Lower lobe of right lung (tissue), 2 donors: Measurements from ENCODE around the gene PHYKPL. TPM values are rescaled to one million over a fixed set of nuclear protein-coding genes. Genes with fewer than 3 reads are reported as not detected.

Experiments
- ATAC-seq, 2 donors: fragments of 200-7000 bp; cut with Tn5 transposase; one replicate each; pipeline ENCODE4 v1.9.1; 2020 to 2022; ENCODE audit warnings: mild to moderate bottlenecking in 2 of 2, moderate library complexity in 2 of 2
- DNase-seq: peaks from one replicate; pipeline ENCODE4 v3.0.0-alpha.2; 2020
- H3K27ac ChIP-seq: fragments of 200-600 bp; one replicate; pipeline ENCODE4 v1.8.0; 2022
- H3K27me3 ChIP-seq: fragments of 200-600 bp; one replicate; pipeline ENCODE4 v1.8.0; 2022; ENCODE audit warnings: low read depth
- H3K36me3 ChIP-seq: fragments of 200-600 bp; one replicate; pipeline ENCODE4 v1.8.0; 2022; ENCODE audit warnings: mild to moderate bottlenecking
- H3K4me1 ChIP-seq: fragments of 200-600 bp; one replicate; pipeline ENCODE4 v1.8.0; 2022
- H3K4me3 ChIP-seq: fragments of 200-600 bp; one replicate; pipeline ENCODE4 v1.8.0; 2022; ENCODE audit warnings: mild to moderate bottlenecking
- H3K9me3 ChIP-seq: fragments of 200-600 bp; one replicate; pipeline ENCODE4 v1.8.0; 2022
- intact Hi-C: fragments of 100-400 bp; cut with DNase I; formaldehyde crosslinking; loops from one replicate; pipeline ENCODE4 v1.11.0; 2022
- total RNA-seq: library from RNA; stranded (reverse); fragmentation: NEBNext Ultra II Directional; extraction: Animal tissue kit (Norgen Biotek cat#: 25700); gene quantifications from one replicate; pipeline ENCODE4 v1.2.1, GENCODE V29; 2021
- TF ChIP-seq, protein P1 (sequence below): fragments of 200-600 bp; IDR thresholded peaks from one replicate; pipeline ENCODE4 v1.8.0; 2022; ENCODE audit warnings: antibody characterized with exemption, mild to moderate bottlenecking
- donor health status: DM: no; HTN: yes; CAD: no; lungs with severe emphysema.

PHYKPL gene
- total RNA-seq, 1 donor from 2014 or later = 101 TPM

DNA sequence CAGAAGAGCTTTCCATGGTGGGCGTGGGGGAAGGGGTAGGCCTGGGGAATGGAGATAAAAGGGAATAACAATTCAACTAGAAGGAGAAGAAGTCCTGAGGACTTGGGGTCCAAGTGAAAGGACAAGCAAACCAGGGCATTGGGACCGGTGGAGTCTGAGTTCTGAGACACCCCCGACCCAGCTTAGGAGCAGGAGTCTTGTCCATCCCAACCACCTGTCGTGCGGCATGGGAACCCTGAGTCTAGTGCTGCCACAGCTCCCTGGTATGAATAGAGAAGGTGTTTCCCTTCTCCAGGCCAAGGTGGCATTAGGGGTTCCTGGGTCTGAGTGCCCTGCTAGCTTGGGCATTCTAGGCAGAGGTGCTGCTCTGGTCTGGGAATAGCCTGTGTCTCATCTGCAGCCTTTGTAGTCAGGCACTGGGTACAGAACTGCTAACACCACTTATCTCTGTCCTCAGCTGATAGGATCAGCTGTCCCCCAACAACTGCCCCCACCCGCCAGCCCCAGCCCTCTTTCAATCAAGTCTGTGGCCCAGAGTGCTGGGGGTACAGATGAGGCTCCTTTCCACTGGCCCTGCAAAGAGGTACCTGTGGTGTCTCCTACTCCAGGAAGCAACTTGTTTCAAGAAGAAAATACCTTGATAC is 18.3 kb downstream of the PHYKPL start:
- H3K27me3 ChIP-seq = no peaks in the 10 kb centered on the region
- H3K27ac ChIP-seq = no peak overlapping the region
- H3K4me1 ChIP-seq = peaks cover 13% of the 10 kb centered on the region
- intact Hi-C loops = no loop called here
- no peaks in the 10 kb centered on the region for H3K9me3 ChIP-seq
- ATAC-seq (no peak), DNase-seq (peak; percentile 16)
- peaks cover 83% of the 10 kb centered on the region for H3K36me3 ChIP-seq
- TF ChIP-seq, protein P1, sequence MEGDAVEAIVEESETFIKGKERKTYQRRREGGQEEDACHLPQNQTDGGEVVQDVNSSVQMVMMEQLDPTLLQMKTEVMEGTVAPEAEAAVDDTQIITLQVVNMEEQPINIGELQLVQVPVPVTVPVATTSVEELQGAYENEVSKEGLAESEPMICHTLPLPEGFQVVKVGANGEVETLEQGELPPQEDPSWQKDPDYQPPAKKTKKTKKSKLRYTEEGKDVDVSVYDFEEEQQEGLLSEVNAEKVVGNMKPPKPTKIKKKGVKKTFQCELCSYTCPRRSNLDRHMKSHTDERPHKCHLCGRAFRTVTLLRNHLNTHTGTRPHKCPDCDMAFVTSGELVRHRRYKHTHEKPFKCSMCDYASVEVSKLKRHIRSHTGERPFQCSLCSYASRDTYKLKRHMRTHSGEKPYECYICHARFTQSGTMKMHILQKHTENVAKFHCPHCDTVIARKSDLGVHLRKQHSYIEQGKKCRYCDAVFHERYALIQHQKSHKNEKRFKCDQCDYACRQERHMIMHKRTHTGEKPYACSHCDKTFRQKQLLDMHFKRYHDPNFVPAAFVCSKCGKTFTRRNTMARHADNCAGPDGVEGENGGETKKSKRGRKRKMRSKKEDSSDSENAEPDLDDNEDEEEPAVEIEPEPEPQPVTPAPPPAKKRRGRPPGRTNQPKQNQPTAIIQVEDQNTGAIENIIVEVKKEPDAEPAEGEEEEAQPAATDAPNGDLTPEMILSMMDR = no peak
- H3K4me3 ChIP-seq = no peak overlapping the region

DNA sequence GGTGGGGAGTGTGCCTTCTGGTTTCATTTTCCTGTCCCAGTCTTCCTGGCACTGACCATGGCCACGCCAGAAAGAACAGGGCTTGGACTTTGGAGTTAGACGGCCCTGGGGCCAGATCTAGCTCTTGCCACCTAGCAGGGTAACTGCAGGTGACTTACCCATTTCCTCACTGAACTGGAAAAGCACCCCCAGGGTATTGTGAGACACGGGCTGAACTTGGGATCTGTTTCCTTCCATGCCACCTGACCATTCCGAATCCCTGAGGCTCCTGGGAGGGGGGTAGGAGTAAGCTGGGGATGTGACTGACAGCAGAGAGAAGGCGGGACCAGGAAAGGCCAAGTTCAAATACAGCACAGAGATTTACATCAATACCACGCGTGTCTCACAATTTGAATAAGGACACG is 18.9 kb downstream of the PHYKPL start:
- H3K4me3 ChIP-seq = no peak overlapping the region
- TF ChIP-seq, protein P1 = no peak
- H3K9me3 ChIP-seq = no peaks in the 10 kb centered on the region
- no peaks in the 10 kb centered on the region for H3K27me3 ChIP-seq
- H3K27ac ChIP-seq = no peak overlapping the region
- intact Hi-C loops = no loop called here
- ATAC-seq (no peak), DNase-seq (peak; percentile 14)
- peaks cover 85% of the 10 kb centered on the region for H3K36me3 ChIP-seq
- peaks cover 13% of the 10 kb centered on the region for H3K4me1 ChIP-seq

DNA sequence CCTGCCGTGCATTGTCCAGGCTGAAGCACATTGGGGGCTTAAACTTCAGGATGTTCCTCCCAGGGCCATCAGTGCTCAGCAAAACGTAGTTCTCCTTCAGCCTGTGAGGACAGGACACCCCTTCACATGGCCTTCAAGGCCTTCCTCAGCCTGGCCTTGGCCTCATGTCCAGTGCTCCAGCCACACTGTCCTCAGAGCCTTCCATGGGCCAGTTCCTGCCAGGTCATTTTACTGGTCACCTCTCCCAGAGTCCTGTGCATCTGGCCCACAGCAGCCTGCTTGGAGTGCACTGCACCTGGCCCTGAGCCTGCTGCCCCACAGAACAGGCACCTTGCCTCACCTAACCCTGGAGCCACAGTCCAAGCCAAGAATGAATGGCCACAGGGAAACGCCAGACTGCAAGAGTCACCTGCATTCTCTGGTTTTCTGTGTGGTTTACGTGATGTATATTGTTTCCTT is 19.6 kb downstream of the PHYKPL start:
- Histone ChIP-seq H3K27ac (no peak overlapping the region), H3K4me1 (peaks cover 15% of the 10 kb centered on the region)

DNA sequence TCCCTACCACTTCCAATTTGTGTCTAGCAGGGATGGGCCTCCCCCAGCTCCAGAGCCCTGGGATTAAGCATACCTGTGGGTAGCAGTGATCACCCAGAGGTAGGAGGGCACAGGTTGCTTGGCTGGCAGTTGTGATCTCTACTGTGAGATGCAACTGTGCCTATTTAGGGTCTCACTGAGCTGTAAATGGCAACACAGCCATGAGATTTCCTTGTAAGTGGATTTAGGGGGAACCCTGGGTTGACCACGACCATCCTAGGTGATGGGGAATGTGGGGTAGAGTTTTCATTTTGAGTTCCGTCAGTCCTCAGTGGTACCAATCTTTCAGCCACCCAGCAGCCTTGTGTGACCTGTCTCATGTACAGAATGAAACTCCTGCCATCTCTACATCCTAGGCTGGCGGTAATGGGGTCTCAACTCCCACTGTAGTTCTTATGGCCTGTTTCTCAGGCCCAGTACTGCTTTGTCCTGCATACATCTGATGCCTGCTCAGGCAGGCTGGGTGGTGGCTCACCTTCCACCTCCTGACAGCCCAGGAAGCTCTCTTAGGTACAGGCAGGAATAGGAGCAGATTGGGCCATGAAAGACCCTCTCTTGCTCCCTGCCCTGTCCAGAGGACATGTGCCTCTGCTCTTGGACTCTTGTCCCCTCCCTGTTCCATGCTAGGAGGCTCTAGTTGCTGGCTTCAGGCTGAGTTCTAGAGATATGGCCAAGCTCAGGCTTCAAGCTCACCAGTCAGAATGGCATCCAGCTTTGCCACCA is 20.2 kb downstream of the PHYKPL start:
- Histone ChIP-seq H3K36me3 (peaks cover 98% of the 10 kb centered on the region), H3K27ac (no peak overlapping the region), H3K9me3 (no peaks in the 10 kb centered on the region), H3K4me3 (no peak overlapping the region), H3K27me3 (no peaks in the 10 kb centered on the region), H3K4me1 (peaks cover 21% of the 10 kb centered on the region)
- no peak for DNase-seq
- ATAC-seq = no peak
- TF ChIP-seq, protein P1 = no peak
- intact Hi-C loops = no loop called here

More for the DNA sequence above, 19.6 kb downstream of the PHYKPL start:
- peak; percentile 10 for DNase-seq
- TF ChIP-seq, protein P1 = no peak
- Histone ChIP-seq H3K9me3 (no peaks in the 10 kb centered on the region), H3K36me3 (peaks cover 92% of the 10 kb centered on the region), H3K4me3 (no peak overlapping the region), H3K27me3 (no peaks in the 10 kb centered on the region)
- intact Hi-C loops = no loop called here
- no peak for ATAC-seq

DNA sequence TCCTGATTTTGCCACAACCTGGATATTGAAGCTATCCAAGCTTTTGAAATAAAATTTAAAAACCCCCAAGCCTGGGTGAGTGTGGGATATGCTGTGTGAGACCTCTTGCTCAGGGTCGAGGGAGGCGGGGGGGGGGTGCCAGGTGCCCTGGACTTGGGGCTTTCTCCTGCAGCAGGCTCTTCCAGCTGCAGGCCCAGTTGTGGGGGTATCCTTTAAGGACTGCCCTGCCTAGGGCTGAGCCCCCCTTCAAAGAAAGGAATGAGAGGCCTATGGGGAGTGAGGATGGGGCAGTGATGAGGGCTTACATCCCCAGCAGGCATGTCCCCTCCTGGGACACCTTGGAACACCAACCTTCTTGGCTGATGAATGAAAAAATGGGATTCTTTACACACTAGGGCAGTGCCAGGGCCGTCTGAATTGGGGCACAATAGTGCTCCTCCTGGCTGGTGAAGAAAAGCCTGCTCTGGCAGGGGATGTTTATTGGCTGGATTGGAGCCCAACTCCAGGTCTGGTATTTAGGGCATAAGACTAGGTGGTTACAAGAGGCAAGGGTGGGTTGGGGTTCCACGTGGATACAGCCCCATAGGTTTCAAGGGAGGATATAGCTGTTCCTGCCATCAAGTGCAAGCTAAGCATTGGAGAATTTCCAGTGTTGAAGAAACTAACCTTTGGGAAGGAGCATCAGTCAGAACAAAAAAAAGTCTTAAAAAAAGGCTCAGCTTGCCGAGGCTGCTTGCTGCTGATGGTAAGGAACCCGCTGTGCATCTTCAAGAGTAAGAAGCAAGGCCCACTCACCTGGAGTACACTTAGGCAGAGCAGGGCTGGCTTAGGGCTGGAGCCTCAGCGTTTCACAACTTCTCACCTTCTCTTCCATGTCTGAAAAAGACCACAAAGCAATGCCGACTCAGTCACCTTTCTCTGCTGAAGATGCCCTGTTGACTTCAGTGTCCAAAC is 21.2 kb downstream of the PHYKPL start:
- H3K9me3 ChIP-seq = no peaks in the 10 kb centered on the region
- H3K4me1 ChIP-seq = peaks cover 32% of the 10 kb centered on the region
- H3K36me3 ChIP-seq = peaks cover 100% of the 10 kb centered on the region
- ATAC-seq = no peak
- no peak for DNase-seq
- no peak overlapping the region for H3K4me3 ChIP-seq
- TF ChIP-seq, protein P1 = no peak
- H3K27ac ChIP-seq = no peak overlapping the region
- H3K27me3 ChIP-seq = no peaks in the 10 kb centered on the region
- intact Hi-C loops = no loop called here
